ENCODE results near the gene UGT2A2.

Gene UGT2A2

DNA sequence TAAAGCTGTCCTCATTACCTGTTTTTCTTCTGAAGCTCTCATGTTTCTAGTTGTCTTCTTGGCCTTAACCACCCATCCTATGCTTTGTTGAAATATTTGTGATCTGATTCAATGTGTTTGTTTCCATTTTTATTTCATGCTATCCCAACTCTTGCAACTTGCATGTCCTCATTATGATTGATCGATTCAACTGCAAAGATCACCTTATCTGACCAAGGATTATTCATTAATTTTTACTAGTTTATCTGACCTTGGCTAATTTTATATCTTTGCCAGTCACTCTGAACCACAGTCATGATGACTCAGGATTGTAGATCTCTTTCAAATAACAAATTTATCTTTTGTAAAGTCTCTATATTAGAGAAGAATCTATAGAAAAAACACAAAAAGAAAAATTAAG, 70.7 kb downstream of the UGT2A2 start:
- no peak for DNase-seq

DNA sequence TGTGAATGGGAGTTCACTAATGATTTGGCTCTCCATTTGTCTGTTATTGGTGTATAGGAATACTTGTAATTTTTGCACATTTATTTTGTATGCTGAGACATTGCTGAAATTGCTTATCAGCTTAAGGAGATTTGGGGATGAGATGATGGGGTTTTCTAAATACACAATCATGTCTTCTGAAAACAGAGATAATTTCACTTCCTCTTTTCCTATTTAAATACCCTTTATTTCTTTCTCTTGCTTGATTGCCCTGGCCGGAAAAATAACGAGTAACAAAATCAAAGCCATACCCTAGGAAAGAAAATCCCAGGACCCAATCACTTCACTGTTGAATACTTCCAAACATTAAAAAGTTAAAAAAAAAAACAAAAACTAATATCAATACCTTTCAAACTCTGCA, 76.0 kb downstream of the UGT2A2 start:
- DNase-seq: no peak

DNA sequence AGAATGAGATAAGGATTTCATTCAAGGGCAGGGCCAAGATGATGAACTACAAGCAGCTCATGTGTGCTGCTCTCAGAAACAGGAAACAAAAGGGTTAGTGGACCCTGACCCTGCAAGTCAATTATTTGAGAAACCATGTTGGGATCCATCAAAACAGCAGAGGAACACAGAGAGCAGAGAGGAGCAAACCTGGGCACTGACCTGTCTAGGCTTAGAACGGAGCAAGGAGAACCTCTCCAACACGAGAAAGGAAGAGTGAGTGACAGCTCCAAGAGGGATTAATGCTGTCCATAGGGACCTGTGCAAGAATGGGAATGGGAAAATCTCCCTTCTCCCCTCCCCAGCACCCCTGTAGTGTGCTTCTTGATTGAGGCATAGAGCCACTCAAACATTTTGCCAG, 89.8 kb downstream of the UGT2A2 start:
- DNase-seq: no peak

GRCh38 chr4:69546134-69546765, 93.2 kb downstream of the UGT2A2 start:
- no peak for DNase-seq
